ENCODE results near the gene DNAJB1.
"Not testable (repeated sequence)": the region's sequence is repeated elsewhere in the genome, so short reads cannot be mapped to it uniquely, and the experiment has no call there.

The DNAJB1 gene

GRCh38 chr19:14520543-14520942, 2.3 kb upstream of the DNAJB1 start:
- no peak for DNase-seq (ENCODE audit: low read depth in 2 of 2)

GRCh38 chr19:14519860-14520407, 1.7 kb upstream of the DNAJB1 start:
- DNase-seq (ENCODE audit: low read depth in 2 of 2): no peak

DNA sequence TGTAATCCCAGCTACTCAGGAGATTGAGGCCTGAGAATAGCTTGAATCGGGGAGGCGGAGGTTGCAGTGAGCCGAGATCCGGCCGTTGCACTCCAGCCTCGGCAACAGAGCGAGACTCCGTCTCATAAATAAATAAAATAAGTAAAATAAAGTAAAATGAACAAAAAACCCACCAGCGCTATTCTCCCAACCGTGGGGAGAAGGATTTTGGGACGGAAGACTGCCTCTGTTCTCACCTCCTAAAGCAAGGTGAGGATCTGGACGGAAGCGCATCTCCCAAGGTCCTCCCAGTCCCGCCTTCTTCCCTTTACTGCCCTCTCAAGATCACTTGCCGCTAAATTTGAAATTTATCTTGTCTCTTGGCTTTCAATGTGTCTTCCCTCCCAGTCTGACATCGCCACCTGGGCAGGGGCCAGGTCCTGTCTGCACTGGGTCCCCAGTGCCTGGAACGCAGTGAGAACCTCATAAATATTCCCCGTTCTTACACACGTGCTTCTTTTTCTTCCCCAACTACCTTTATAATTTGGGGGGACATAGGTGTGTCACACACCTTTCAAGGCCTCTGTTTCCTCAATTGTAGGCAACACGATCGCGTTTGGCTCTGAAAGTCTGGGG, 1.2 kb upstream of the DNAJB1 start:
- DNase-seq (ENCODE audit: low read depth in 2 of 2): no peak

- no peak for DNase-seq (ENCODE audit: low read depth in 2 of 2)
Measured at GRCh38 chr19:14517446-14517839, 754 bp downstream of the DNAJB1 start.

- no peak for DNase-seq (ENCODE audit: low read depth in 2 of 2)
Measured at GRCh38 chr19:14516746-14517438, 1.3 kb downstream of the DNAJB1 start.

DNA sequence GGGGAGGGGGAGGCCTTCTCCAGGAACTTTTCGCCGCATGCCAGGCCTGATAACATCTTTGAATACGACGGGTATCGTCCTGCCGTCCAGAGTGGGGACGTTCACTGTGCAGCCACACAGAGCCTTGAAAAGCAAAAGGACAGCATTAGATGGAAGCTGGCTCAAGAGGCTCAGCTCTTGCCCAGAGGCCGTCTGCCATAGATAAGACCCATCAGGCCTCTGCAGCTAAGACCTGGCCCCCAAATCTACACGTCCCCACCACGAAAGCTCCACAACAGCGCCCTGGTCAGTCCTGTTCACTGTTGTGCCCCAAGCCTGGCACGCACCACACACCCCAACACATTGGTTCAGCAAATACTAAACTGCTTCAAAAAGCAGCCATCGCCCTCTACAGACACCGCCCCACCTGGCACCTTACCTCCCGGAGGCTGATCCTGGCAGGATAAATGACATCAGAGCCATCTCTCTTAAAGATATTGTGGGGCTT, 2.1 kb downstream of the DNAJB1 start:
- no peak for DNase-seq (ENCODE audit: low read depth in 2 of 2)

DNA sequence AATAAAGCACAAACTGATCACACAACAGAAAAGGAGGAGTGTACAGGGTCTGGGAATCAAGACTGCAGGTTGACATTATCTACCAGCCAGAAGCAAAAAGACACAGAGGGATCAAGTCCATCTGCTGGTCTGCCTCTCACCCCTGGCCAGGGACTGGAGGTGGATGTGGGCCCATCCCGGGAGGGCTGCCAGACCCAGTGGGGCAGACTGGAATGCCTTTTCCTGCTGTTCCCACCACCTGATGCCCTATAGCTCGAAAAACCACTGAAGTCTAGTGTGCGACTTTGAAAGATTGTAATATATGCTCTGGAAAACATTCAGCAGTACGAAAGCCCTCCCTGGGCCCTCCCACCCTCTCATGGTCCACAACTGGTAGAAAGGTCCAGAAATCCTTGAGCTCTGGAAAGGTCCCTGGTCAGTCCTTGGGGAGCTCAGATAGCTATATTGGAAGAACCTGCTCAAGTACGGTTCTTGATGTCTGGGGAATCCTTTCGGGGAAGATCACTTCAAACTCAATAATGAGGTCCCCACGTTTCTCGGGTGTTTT, 2.6 kb downstream of the DNAJB1 start:
- no peak for DNase-seq (ENCODE audit: low read depth in 2 of 2)

DNA sequence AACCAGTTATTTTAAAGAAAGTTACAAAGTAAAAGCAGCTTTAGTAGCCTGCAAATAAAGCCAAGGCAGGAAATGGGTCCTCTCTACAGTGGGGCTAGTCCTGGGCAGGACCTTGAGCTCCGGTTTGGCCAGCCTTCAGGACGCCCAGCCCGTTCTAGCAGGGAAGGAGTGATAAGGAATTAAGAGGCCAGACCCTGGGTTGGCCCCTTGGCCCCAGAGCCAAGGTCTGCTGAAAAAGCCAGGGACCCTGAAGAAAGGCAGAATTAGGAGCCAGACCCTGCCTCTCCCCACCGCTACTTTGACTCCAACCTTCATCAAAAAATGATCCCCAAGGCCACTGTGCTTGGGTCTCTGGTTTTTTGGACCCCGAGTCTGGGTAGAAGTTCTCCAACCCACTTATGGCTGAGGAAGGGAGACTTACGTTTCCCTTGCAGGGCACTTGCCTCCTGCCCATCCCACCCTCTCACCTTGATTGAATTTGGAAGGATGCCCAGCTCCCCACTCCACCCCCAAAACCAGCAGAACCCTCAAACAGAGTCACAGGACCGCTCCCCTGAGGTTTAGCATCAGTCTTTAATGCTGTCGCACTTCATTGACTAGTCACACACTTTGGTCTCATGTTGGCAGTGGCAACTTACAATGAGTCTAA, 3.9 kb downstream of the DNAJB1 start:
- no peak for DNase-seq (ENCODE audit: low read depth in 2 of 2)

DNA sequence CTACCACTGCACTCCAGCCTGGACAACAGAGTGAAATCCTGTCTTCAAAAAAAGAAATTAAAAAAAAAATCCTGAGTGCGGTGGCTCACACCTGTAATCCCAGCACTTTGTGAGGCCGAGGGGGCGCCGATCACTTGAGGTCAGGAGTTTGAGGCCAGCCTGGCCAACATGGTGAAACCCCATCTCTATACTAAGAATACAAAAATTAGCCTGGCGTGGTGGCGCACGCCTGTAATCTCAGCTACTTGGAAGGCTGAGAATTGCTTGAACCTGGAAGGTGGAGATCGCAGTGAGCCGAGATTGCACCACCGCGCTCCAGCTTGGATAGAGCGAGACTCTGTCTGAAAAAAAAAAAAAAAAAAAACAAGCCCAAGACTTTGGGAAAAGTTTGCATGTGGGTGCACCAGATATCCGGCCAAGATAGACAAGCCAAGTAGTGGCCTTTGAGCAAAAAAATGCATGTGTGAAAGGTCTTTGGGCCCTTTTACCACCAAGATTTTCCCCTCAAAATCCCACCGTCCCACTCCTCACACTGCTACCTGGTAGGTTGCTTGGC, 5.7 kb downstream of the DNAJB1 start:
- DNase-seq (ENCODE audit: low read depth in 2 of 2): no peak

GRCh38 chr19:14511229-14511593, 7.0 kb downstream of the DNAJB1 start:
- no peak for DNase-seq (ENCODE audit: low read depth in 2 of 2)

DNA sequence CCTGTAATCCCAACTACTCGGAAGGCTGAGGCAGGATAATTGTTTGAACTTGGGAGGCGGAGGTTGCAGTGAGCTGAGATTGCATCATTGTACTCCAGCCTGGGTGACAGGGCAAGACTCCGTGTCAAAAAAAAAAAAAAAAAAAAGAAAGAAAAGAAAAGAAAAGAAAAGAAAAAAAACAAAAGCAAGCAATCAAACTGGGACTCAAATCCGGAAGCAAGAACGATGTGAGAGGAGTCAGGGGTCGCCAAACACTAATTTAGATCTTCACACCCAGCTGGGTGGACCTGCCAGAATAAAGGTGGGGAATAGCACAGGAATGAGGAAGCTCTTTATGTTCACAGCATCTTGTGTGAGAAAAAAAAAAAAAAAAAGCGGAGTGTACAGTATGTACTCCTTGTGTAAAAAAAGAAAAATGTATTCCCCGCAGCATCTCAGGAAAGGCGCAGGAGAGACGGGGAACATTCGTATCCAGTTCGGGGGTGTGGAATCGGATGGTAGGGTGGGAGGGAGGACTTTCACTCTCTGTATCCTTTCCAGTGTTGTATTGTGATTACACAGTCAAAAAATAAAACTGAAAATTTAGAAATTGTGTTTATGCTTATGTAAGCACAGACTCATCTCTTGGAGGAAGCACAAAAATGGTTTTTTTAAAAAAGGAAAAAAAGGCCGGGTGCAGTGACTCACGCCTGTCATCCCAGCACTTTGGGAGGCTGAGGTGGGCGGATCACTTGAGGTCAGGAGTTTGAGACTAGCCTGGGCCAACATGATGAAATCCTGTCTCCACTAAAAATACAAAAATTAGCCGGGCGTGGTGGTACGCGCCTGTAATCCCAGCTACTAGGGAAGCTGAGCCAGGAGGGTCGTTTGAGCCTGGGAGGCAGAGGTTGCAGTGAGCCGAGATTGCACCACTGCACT, 7.6 kb downstream of the DNAJB1 start:
- DNase-seq (ENCODE audit: low read depth in 2 of 2): peak; percentile 54 to 60

DNA sequence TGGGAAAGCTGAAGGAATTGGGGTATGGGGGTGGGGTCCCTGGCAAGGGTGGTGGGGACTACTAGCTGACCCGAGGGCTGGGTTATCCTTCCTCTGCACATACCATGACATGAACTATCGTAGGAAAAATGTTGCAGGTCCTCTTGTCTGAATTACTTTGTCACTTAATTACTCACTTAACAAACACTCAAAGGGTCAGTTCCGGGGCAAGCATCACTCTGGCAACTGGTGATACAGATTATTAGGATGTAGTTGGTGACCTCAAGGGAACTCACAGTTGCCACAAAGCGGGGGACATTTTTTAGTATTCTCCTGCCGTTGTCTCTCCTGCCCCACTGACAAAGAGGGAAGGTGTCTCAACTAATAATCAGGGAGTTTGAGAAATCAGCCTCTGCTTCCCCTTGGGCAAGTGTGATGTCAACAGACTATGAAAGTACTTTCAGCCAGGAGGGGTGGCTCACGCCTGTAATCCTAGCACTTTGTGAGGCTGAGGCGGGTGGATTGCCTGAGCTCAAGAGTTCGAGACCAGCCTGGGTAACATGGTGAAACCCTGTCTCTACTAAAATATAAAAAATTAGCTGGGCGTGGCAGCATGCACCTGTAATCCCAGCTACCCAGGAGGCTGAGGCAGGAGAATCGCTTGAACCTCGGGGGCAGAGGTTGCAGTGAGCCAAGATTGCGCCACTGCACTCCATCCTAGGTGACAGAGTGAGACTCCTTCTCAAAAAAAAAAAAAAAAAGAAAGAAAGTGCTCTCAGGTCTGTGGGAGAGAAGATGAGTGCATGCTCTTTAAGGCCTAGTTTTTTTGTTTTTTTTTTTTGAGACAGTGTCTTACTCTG, 10.3 kb downstream of the DNAJB1 start:
- DNase-seq (ENCODE audit: low read depth in 2 of 2): no peak

DNA sequence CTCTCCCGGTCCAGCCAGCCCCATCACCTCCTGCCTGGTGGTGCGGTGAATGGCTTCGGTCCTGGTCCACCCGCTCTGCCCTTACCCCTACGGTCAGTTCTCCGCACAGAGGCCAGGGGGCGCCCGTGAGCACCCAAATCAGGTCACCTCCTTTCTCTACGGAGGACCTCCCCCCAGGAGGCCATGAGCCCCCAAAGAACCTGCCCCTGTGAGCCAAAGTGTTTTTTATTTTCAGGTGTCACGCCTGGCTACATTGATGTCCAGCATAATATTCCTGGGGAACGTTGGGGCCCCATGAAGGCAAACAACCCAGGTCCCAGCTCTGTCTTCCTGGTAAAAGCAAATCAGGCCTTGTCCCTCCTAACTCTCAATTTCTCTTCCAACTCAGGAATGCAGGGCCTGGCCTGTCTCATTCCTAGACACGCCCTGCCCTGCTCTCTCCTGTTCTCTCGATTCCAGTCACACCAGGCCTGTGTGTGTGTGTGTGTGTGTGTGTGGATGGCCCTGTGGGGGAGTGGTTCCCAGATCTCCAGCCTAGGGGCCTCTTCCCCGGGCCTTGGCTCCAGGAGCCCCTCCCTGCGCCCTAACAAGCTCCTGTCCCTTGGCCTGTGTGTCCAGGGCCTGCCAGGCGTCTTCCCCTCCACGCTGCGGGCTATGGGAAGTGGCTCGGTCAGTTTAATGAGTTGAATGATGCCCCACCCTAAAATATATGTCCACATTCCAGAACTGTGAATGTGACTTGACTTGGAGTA, 12.5 kb downstream of the DNAJB1 start:
- DNase-seq (ENCODE audit: low read depth in 2 of 2): peak in 1 of 2 experiments; percentile 51

DNA sequence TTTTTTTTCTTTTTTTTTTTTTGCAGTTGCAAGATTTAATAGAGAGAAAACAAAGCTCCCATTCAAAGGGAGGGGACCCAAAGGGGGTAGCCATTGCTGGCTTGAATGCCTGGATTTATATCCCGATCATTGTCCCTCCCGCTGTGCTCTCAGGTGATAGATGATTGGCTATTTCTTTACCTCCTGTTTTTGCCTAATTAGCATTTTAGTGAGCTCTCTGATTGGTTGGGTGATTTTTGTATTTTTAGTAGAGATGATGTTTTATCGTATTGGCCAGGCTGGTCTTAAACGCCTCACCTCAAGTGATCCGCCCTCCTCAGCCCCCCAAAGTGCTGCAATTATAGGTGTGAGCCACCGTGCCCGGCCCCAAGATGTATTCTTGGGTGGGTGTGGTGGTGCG, 13.6 kb downstream of the DNAJB1 start:
- DNase-seq (ENCODE audit: low read depth in 2 of 2): not testable (repeated sequence)

DNA sequence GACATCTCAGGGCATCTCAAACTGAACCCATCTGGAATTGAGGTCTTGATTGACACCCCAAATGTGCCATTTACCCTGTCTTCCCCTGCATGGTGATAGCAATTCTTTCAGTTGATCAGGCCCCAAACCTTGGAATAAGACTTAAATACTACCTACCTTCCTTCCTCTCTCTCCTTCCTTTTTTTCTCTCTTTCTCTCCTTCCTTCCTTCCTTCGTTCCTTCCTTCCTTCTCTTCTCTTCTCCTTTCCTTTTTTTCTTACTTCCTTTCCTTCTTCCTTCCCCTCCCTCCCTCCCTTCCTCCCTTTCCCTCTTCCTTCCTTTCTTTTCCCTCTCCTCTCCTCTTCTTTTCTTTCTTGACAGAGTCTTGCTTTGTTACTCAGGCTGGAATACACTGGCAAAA, 14.9 kb downstream of the DNAJB1 start:
- no peak for DNase-seq (ENCODE audit: low read depth in 2 of 2)

- no peak for DNase-seq (ENCODE audit: low read depth in 2 of 2)
Measured at GRCh38 chr19:14502334-14503092, 15.7 kb downstream of the DNAJB1 start.

GRCh38 chr19:14497228-14497921, 20.8 kb downstream of the DNAJB1 start:
- no peak for DNase-seq (ENCODE audit: low read depth in 2 of 2)

DNA sequence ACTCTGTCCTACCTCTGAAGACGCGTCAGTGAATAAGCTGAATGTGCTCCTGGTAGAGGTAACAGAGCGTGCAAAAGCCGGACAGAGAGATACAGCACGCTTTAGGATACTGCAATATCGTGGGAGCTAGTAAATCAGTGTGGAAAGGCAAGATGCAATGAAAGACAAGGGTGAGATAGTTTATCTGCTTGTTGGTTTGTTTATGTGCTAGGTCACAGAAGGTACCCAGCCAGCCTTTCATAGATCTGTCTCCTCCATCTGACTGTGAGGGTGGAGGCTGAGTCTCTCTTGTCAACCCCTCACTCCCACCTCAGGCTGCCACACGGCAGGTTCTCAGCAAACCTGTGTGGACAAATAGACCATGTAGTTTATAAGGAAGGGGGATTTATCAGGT, 21.4 kb downstream of the DNAJB1 start:
- no peak for DNase-seq (ENCODE audit: low read depth in 2 of 2)
